ENCODE results near the gene RPL41. TPM values are rescaled to one million over a fixed set of nuclear protein-coding genes. Genes with fewer than 3 reads are reported as not detected.

The RPL41 gene
- total RNA-seq, 1 donor from 2014 or later: 1,819 TPM

- peak; percentile 98 to 100 for DNase-seq (ENCODE audit: low spot score in 2 of 2)
- Histone ChIP-seq H3K27me3 (no peaks in the 10 kb centered on the region), H3K27ac (peak within 1 kb of the TSS; percentile 94 to 95), H3K36me3 (peaks cover 14 to 32% of the 10 kb centered on the region in 2 donors), H3K4me3 (peak within 1 kb of the TSS; percentile 75 to 77), H3K4me1 (peaks cover 10 to 16% of the 10 kb centered on the region in 2 donors), H3K9me3 (no peaks in the 10 kb centered on the region)
- peak; percentile 50 to 59 (median 50) for TF ChIP-seq CTCF (IDR thresholded peaks at IDR 0.05)
- intact Hi-C loops (cut with DNase I): loop anchor here (1.0 to 5.0 kb wide), 8 partner anchors 9 to 1404 kb away; partner anchors contain the start of genes ATP5F1B, CNPY2, DDIT3 and MBD6
Observed at GRCh38 chr12:56117778-56118687, 1.6 kb downstream of the RPL41 start, which contains the start of gene ZC3H10. TSS of gene ZC3H10 (plus strand) at chr12:56118266. CDS start at chr12:56120563, 2,297 bp downstream.

DNA sequence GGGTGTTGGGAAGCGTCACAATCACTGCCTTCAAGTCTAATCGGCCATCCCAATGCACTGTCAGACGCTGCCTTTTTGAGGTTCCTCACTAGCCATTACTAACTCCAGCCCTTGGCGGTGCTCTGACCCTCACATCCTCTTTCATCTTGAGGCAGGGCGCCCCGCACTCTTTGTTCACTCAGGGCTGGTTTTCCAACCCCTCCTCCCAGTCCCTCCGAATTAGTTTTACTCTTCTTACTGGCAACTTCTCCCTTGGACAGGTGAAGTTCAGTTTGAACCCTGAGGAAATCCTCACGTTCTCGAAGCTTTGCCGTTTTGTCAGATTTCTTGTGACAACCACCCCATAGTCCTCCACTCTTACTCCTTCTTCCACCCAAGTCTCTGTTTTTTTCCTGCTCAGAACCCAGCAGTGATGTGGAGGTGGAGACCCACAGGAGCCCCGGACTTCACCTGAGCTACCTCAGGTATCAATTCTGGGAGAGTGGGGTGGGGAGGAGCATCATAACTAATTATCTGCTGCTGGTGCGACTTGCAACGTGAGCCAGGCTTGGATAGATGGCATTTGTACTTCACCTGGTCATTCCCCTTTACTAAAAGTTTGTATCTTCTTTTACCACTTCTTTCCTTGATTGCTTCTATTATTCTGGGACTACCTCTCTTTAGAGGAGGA is 2.4 kb downstream of the RPL41 start:
- no peak for TF ChIP-seq CTCF (IDR thresholded peaks at IDR 0.05)

GRCh38 chr12:56119361-56119796 is 2.9 kb downstream of the RPL41 start:
- intact Hi-C loops (cut with DNase I): loop anchor here (1.0 to 5.0 kb wide), 9 partner anchors 39 to 1403 kb away; partner anchors contain the start of genes ATP5F1B, CNPY2, DDIT3 and MBD6

More for the DNA sequence above, 2.4 kb downstream of the RPL41 start:
- H3K9me3 ChIP-seq: no peaks in the 10 kb centered on the region
- peaks cover 13 to 29% of the 10 kb centered on the region in 2 donors for H3K36me3 ChIP-seq
- H3K4me1 ChIP-seq: peaks cover 10 to 16% of the 10 kb centered on the region in 2 donors
- intact Hi-C loops (cut with DNase I): loop anchor here (1.0 to 5.0 kb wide), 10 partner anchors 8 to 1403 kb away; partner anchors contain the start of genes ATP5F1B, CNPY2, DDIT3 and MBD6
- H3K27ac ChIP-seq: peak overlapping the region; percentile 94 to 95
- no peaks in the 10 kb centered on the region for H3K27me3 ChIP-seq
- no peak for DNase-seq (ENCODE audit: low spot score in 2 of 2)
- H3K4me3 ChIP-seq: peak overlapping the region; percentile 58 to 77

GRCh38 chr12:56120158-56120846 is 3.9 kb downstream of the RPL41 start:
- no peak for TF ChIP-seq CTCF (IDR thresholded peaks at IDR 0.05)
- Histone ChIP-seq H3K36me3 (peaks cover 13 to 32% of the 10 kb centered on the region in 2 donors), H3K27me3 (no peaks in the 10 kb centered on the region), H3K4me3 (no peak overlapping the region), H3K27ac (peak overlapping the region; percentile 73 to 95), H3K9me3 (no peaks in the 10 kb centered on the region), H3K4me1 (peaks cover 10 to 15% of the 10 kb centered on the region in 2 donors)
- no peak for DNase-seq (ENCODE audit: low spot score in 2 of 2)
- intact Hi-C loops (cut with DNase I): no loop called here

More at GRCh38 chr12:56119361-56119796, 2.9 kb downstream of the RPL41 start:
- no peaks in the 10 kb centered on the region for H3K27me3 ChIP-seq
- peak; percentile 74 to 86 (median 85) for TF ChIP-seq CTCF (IDR thresholded peaks at IDR 0.05)
- H3K36me3 ChIP-seq: peaks cover 13 to 32% of the 10 kb centered on the region in 2 donors
- H3K9me3 ChIP-seq: no peaks in the 10 kb centered on the region
- H3K27ac ChIP-seq: peak overlapping the region; percentile 94 to 95
- H3K4me3 ChIP-seq: peak overlapping the region in 1 of 2 donors; percentile 77
- peak in 1 of 2 donors; percentile 88 for DNase-seq (ENCODE audit: low spot score in 2 of 2)
- H3K4me1 ChIP-seq: peaks cover 10 to 16% of the 10 kb centered on the region in 2 donors

Data from ascending aorta (tissue), 2 donors.